ENCODE measurements around the gene PPP6R3. TPM values are rescaled to one million over a fixed set of nuclear protein-coding genes. Genes with fewer than 3 reads are reported as not detected.
"Not testable (repeated sequence)": the region's sequence is repeated elsewhere in the genome, so short reads cannot be mapped to it uniquely, and the experiment has no call there.

The PPP6R3 gene
- total RNA-seq, 3 donors from 2014 or later: 126 to 129 (median 128) TPM

GRCh38 chr11:68527585-68527984 lies 67.0 kb downstream of the PPP6R3 start:
- Mint-ChIP-seq H3K9me3 (no peaks in the 10 kb centered on the region), H3K27me3 (ENCODE audit: low read depth) (no peaks in the 10 kb centered on the region), H3K36me3 (ENCODE audit: insufficient read depth) (peaks cover 60% of the 10 kb centered on the region), H3K4me1 (ENCODE audit: low read depth) (peaks cover 90% of the 10 kb centered on the region), H3K4me3 (peak overlapping the region; percentile 1)
- DNase-seq (no peak), ATAC-seq (peak in 1 of 2 donors; percentile 38)

DNA sequence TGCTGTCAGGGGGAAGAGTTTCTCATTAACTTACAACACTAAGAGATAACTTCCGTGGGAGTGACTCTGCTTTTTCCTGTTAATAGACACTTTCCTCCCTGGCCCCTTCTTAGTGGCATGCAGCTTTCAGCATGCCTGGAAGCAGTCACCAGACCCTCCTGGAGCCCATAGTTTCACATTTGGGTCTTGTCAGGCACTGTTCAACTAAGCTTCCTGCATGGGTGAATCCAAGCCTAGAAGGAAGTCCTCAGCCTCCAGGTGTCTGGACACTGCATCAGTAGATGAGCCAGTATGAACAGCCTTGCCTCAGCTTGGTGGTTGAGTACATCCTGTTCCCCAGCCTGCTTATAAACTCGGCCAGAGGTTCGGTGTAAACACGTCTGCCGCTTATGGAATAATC lies 68.1 kb downstream of the PPP6R3 start:
- ATAC-seq: peak; percentile 56 to 57
- Mint-ChIP-seq H3K4me3 (no peak overlapping the region), H3K4me1 (ENCODE audit: low read depth) (peaks cover 90% of the 10 kb centered on the region), H3K9me3 (no peaks in the 10 kb centered on the region), H3K36me3 (ENCODE audit: insufficient read depth) (peaks cover 52% of the 10 kb centered on the region), H3K27me3 (ENCODE audit: low read depth) (no peaks in the 10 kb centered on the region)
- DNase-seq: no peak

DNA sequence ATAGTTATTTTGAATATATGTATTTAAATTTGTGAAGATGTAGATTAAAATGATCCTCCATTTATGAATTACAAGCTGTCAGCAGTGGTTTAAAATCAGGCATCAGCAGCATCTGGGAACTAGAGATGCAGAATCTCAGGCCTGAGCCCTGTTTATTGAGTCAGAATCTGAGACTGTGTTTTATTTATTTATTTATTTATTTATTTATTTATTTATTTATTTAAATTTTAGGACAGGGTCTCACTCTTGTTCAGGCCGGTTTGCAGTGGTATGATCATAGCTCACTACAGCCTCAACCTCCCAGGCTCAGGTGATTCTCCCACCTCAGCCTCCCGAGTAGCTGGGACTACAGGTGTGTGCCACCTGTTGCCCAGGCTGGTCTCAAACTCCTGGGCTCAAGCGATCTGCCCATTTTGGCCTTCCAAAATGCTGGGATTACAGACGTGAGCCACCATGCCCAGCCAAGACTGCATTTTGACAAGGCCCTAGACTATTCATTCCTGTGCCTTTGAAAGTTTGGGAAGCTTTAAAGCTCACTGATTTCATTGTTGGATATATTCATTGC lies 70.7 kb downstream of the PPP6R3 start:
- no peak overlapping the region for H3K4me3 Mint-ChIP-seq
- peaks cover 42% of the 10 kb centered on the region for H3K36me3 Mint-ChIP-seq (ENCODE audit: insufficient read depth)
- no peaks in the 10 kb centered on the region for H3K27me3 Mint-ChIP-seq (ENCODE audit: low read depth)
- DNase-seq (no peak), ATAC-seq (no peak)
- peaks cover 84% of the 10 kb centered on the region for H3K4me1 Mint-ChIP-seq (ENCODE audit: low read depth)
- no peaks in the 10 kb centered on the region for H3K9me3 Mint-ChIP-seq

DNA sequence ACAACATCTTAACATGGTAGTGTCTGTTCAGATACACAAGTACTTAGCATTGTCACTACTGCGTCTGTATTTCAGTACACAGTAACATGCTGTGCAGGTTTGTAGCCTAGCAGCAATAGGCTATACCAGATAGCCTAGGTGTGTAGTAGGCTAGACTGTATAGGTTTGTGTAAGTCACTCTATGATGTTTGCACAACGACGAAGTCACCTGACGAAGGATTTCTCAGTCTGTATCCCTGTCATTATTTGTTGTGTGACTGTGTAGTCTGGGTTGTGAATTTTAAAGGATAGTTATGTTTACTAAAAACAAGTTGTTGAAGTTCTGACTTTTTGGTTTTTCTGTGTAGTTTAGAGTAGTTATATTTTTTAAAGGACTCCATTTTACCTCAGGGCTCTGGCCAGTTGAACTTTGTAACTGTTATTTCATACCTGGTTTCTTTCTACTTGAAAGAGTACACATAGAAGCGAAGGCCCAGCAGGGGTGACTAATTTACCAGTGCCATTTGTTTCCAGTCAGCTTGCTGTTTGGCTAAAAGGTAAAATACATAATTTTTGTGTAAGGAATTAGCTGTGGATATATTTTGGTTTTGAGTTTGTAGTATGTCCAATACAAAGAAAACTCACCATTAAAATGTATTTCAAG lies 72.3 kb downstream of the PPP6R3 start:
- no peaks in the 10 kb centered on the region for H3K9me3 Mint-ChIP-seq

GRCh38 chr11:68533945-68534344 lies 73.4 kb downstream of the PPP6R3 start:
- H3K36me3 Mint-ChIP-seq (ENCODE audit: insufficient read depth): peaks cover 40% of the 10 kb centered on the region
- no peaks in the 10 kb centered on the region for H3K27me3 Mint-ChIP-seq (ENCODE audit: low read depth)
- DNase-seq (no peak), ATAC-seq (peak in 1 of 2 donors; percentile 38)
- no peaks in the 10 kb centered on the region for H3K9me3 Mint-ChIP-seq
- H3K4me3 Mint-ChIP-seq: no peak overlapping the region
- H3K4me1 Mint-ChIP-seq (ENCODE audit: low read depth): peaks cover 76% of the 10 kb centered on the region

More for the DNA sequence above, 72.3 kb downstream of the PPP6R3 start:
- Mint-ChIP-seq H3K4me1 (ENCODE audit: low read depth) (peaks cover 80% of the 10 kb centered on the region), H3K27me3 (ENCODE audit: low read depth) (no peaks in the 10 kb centered on the region), H3K4me3 (no peak overlapping the region), H3K36me3 (ENCODE audit: insufficient read depth) (peaks cover 37% of the 10 kb centered on the region)
- DNase-seq: no peak
- ATAC-seq: no peak

DNA sequence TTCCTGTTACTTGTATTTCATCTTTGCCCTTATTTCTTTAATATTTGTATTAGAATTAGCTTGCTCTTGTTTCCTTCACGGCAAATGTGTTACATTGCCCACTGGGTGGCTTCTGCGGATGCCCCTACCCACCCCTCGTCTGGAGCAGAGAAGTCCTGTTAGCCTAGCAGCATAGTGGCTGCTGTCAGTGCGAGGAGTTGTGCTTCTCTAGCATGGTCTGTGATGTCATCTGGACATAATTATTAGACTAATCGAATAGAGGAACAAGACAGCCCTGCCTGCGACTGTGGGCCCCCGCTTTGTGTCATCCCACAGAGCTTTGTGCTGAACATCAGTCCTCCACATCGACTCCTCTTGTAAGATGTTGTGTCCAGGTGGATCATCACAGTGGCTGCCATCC lies 74.5 kb downstream of the PPP6R3 start:
- DNase-seq (no peak), ATAC-seq (no peak)
- peaks cover 76% of the 10 kb centered on the region for H3K4me1 Mint-ChIP-seq (ENCODE audit: low read depth)
- no peaks in the 10 kb centered on the region for H3K9me3 Mint-ChIP-seq
- H3K27me3 Mint-ChIP-seq (ENCODE audit: low read depth): no peaks in the 10 kb centered on the region
- peaks cover 45% of the 10 kb centered on the region for H3K36me3 Mint-ChIP-seq (ENCODE audit: insufficient read depth)
- H3K4me3 Mint-ChIP-seq: no peak overlapping the region

DNA sequence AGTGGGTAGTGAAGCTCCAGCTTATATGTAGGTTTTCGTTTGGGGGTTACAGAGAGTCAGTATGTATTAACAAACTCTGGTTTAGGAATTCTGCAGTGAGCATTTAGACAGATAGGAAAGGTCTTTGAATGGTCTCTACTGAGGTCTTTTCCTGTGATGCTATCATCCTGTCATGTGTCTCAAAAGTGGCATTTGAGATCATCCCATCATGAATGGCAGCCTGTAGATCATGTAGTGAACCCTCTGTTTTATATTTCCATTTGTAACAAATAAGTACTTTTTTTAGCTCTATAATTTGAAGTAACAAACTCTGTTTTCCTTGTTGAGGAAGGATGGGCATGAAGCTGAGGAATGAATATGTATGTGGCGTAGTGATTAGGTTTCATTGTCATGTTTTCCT lies 76.2 kb downstream of the PPP6R3 start:
- Mint-ChIP-seq H3K36me3 (ENCODE audit: insufficient read depth) (peaks cover 56% of the 10 kb centered on the region), H3K27me3 (ENCODE audit: low read depth) (no peaks in the 10 kb centered on the region), H3K9me3 (no peaks in the 10 kb centered on the region), H3K4me1 (ENCODE audit: low read depth) (peaks cover 78% of the 10 kb centered on the region), H3K4me3 (no peak overlapping the region)
- DNase-seq (no peak), ATAC-seq (no peak)

DNA sequence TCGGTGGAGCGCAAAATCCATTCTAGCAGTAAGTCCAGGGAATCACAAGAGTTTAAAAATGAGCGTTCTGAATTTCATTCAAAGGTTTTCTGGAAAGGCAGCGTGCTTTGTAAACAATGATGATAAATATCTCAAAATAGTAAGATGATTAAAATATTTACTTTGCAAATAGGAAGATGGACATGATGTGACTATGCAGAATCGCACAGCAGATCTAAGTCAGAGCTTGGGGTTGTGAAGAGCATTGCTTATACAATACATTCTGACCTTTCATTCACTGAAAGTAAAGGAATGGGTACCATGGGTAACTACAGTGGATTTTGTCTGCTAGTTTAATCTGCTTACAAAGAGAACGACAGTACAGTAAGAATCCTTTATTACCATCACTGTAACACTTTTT lies 77.5 kb downstream of the PPP6R3 start:
- peaks cover 69% of the 10 kb centered on the region for H3K4me1 Mint-ChIP-seq (ENCODE audit: low read depth)
- no peaks in the 10 kb centered on the region for H3K9me3 Mint-ChIP-seq
- H3K36me3 Mint-ChIP-seq (ENCODE audit: insufficient read depth): peaks cover 63% of the 10 kb centered on the region
- no peak overlapping the region for H3K4me3 Mint-ChIP-seq
- H3K27me3 Mint-ChIP-seq (ENCODE audit: low read depth): no peaks in the 10 kb centered on the region
- no peak for DNase-seq
- no peak for ATAC-seq

GRCh38 chr11:68539395-68539794 lies 78.8 kb downstream of the PPP6R3 start:
- no peak for DNase-seq
- no peak for ATAC-seq
- H3K27me3 Mint-ChIP-seq (ENCODE audit: low read depth): no peaks in the 10 kb centered on the region
- H3K9me3 Mint-ChIP-seq: no peaks in the 10 kb centered on the region
- H3K36me3 Mint-ChIP-seq (ENCODE audit: insufficient read depth): peaks cover 64% of the 10 kb centered on the region
- H3K4me1 Mint-ChIP-seq (ENCODE audit: low read depth): peaks cover 66% of the 10 kb centered on the region
- H3K4me3 Mint-ChIP-seq: no peak overlapping the region

DNA sequence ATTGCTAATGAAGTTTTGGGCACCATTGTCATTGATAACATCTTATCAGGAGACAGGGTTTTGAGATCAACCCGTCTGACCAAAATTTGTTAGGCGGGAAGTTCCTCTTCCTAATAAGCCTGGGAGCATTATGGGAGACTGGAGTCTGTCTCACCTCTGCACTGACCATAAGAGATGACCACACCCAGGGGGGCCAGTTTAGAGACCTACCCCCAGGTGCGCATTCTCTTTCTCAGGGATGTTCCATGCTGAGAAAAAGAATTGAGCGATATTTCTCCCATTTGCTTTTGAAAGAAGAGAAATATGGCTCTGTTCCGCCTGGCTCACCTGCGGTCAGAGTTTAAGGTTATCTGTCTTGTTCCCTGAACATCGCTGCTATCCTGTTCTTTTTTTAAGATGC lies 80.0 kb downstream of the PPP6R3 start:
- peaks cover 65% of the 10 kb centered on the region for H3K36me3 Mint-ChIP-seq (ENCODE audit: insufficient read depth)
- not testable (repeated sequence) for H3K9me3 Mint-ChIP-seq; ATAC-seq; DNase-seq; H3K4me3 Mint-ChIP-seq; H3K27me3 Mint-ChIP-seq (ENCODE audit: low read depth)
- peaks cover 66% of the 10 kb centered on the region for H3K4me1 Mint-ChIP-seq (ENCODE audit: low read depth)

- Mint-ChIP-seq H3K4me1 (ENCODE audit: low read depth) (peaks cover 64% of the 10 kb centered on the region), H3K27me3 (ENCODE audit: low read depth) (no peaks in the 10 kb centered on the region), H3K4me3 (no peak overlapping the region), H3K36me3 (ENCODE audit: insufficient read depth) (peaks cover 68% of the 10 kb centered on the region), H3K9me3 (no peaks in the 10 kb centered on the region)
- DNase-seq: no peak
- ATAC-seq: no peak
These were observed 80.6 kb downstream of the PPP6R3 start for GRCh38 chr11:68541116-68541515.

DNA sequence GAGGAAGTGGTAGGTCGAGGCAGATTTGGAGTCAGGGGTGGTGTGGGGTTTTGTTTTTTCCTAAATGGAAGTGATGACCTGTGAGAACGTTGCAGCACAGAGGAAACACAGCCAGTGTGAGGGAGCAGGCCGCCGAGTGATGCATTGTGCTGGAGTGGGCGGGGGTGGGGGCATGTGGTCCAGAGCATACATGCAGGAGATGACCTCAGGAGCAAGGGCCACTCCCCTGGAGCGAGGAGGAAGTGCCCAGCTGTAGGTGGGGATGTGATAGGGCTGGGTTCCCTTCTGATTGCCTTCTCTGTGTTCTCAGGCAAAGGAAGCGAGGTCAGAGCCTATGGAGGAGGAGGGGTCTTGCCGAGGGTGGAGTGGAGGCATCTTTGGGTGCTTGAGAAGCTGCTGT lies 81.4 kb downstream of the PPP6R3 start:
- no peaks in the 10 kb centered on the region for H3K9me3 Mint-ChIP-seq
- no peak overlapping the region for H3K4me3 Mint-ChIP-seq
- no peak for ATAC-seq
- H3K36me3 Mint-ChIP-seq (ENCODE audit: insufficient read depth): peaks cover 63% of the 10 kb centered on the region
- no peak for DNase-seq
- no peaks in the 10 kb centered on the region for H3K27me3 Mint-ChIP-seq (ENCODE audit: low read depth)
- peaks cover 64% of the 10 kb centered on the region for H3K4me1 Mint-ChIP-seq (ENCODE audit: low read depth)

- no peaks in the 10 kb centered on the region for H3K9me3 Mint-ChIP-seq
- no peaks in the 10 kb centered on the region for H3K27me3 Mint-ChIP-seq (ENCODE audit: low read depth)
- peaks cover 63% of the 10 kb centered on the region for H3K36me3 Mint-ChIP-seq (ENCODE audit: insufficient read depth)
- H3K4me1 Mint-ChIP-seq (ENCODE audit: low read depth): peaks cover 69% of the 10 kb centered on the region
- ATAC-seq (no peak), DNase-seq (no peak)
- H3K4me3 Mint-ChIP-seq: no peak overlapping the region
These were observed 82.1 kb downstream of the PPP6R3 start for GRCh38 chr11:68542617-68543016.

GRCh38 chr11:68543594-68543993 lies 83.0 kb downstream of the PPP6R3 start:
- ATAC-seq (no peak), DNase-seq (no peak)
- H3K27me3 Mint-ChIP-seq (ENCODE audit: low read depth): no peaks in the 10 kb centered on the region
- peaks cover 72% of the 10 kb centered on the region for H3K4me1 Mint-ChIP-seq (ENCODE audit: low read depth)
- no peaks in the 10 kb centered on the region for H3K9me3 Mint-ChIP-seq
- no peak overlapping the region for H3K4me3 Mint-ChIP-seq
- peaks cover 63% of the 10 kb centered on the region for H3K36me3 Mint-ChIP-seq (ENCODE audit: insufficient read depth)

DNA sequence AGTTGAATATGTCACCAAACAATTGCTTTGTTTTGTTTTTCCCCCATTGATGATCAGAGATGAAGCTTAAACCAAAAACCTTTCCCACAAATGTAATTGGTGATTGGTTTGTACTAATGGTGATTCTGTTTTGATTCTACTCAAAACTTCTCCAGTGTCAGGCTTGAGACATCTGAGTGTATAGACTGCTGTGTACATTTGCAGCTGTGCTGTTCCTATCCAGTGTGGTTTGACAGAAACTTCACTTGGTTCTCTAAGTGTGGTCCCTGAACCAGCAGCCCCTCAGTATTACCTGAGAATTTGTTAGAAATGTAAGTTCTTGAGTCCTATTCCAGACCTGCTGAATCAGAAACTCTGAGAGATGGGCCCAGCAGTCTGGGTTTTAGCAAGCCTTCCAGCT lies 84.8 kb downstream of the PPP6R3 start:
- H3K36me3 Mint-ChIP-seq (ENCODE audit: insufficient read depth): peaks cover 56% of the 10 kb centered on the region
- H3K4me1 Mint-ChIP-seq (ENCODE audit: low read depth): peaks cover 73% of the 10 kb centered on the region
- no peak for ATAC-seq
- no peaks in the 10 kb centered on the region for H3K27me3 Mint-ChIP-seq (ENCODE audit: low read depth)
- H3K4me3 Mint-ChIP-seq: no peak overlapping the region
- no peaks in the 10 kb centered on the region for H3K9me3 Mint-ChIP-seq
- DNase-seq: no peak

Data from activated T-cell treated with anti-CD3 and anti-CD28 coated beads, Interleukin-2, amount 50 U/mL, for 4 hours (primary cell).